Spleen (tissue), 7 donors: ENCODE data around the gene OSGIN1.

Source experiments
- CTCF ChIP-seq, 11 experiments: fragments of 200-600 bp in 7 of 11; fragments of 450-650 bp in 4 of 11; sonication (generic) in 4 of 11; IDR thresholded peaks in 8 of 11; conservative IDR thresholded peaks in 3 of 11; 1 replicate in 7 of 11; 2 replicates in 4 of 11; pipeline versions ENCODE4 v1.4.0 to v1.8.0; 2016 to 2021; ENCODE audit warnings: antibody characterized with exemption in 11 of 11, inconsistent platforms in 4 of 11, mild to moderate bottlenecking in 1 of 11
- POLR2A ChIP-seq, 3 donors: fragments of 450-650 bp; IDR thresholded peaks; one replicate each; pipeline ENCODE4 v1.5.1; 2017; ENCODE audit warnings: antibody characterized with exemption in 3 of 3, mild to moderate bottlenecking in 1 of 3
- POLR2AphosphoS5 ChIP-seq, 3 donors: sonication (generic); formaldehyde crosslinking; IDR thresholded peaks; one replicate each; pipeline ENCODE4 v1.5.1; 2017; ENCODE audit warnings: antibody characterized with exemption in 3 of 3
- donor health status: DM: no; HTN: no; CAD: no; lungs with moderate emphysema.
- donor health status: DM: no; HTN: no; CAD: no.
- donor health status: DM: no; HTN: no; CAD: no.

- TF ChIP-seq CTCF (IDR thresholded peaks at IDR 0.05 in 8 of 11, conservative IDR thresholded peaks at IDR 0.05 in 3 of 11) (no peak), POLR2A (IDR thresholded peaks at IDR 0.05) (no peak), POLR2AphosphoS5 (IDR thresholded peaks at IDR 0.05) (no peak)
Observed at GRCh38 chr16:83961591-83961990, 8.6 kb downstream of the OSGIN1 start.
